ENCODE measurements around the gene ZBTB45. TPM values are rescaled to one million over a fixed set of nuclear protein-coding genes. Genes with fewer than 3 reads are reported as not detected.
"Not testable (repeated sequence)": the region's sequence is repeated elsewhere in the genome, so short reads cannot be mapped to it uniquely, and the experiment has no call there.

ZBTB45 gene
- total RNA-seq, 2 experiments from 2014 or later: 13.8 to 15.2 TPM

- ChIA-PET POLR2A (interaction anchor here (0.6 to 1.0 kb wide), 2 partner anchors 11 to 15 kb away, joined by 3 read pairs; no protein-coding TSS in a partner anchor), CTCF (no interaction called here)
Observed at GRCh38 chr19:58473775-58474174, 45.8 kb downstream of the ZBTB45 start.

- ChIA-PET CTCF (interaction anchor here (0.6 kb wide), 1 partner anchor 69 kb away, joined by 5 read pairs; no protein-coding TSS in a partner anchor), POLR2A (no interaction called here)
Observed at GRCh38 chr19:58471736-58472135, 47.9 kb downstream of the ZBTB45 start.

- POLR2A ChIA-PET, CTCF ChIA-PET: not testable (repeated sequence)
Observed at GRCh38 chr19:58470837-58471543, 48.6 kb downstream of the ZBTB45 start.

- ChIA-PET CTCF (interaction anchor here (1.2 to 1.5 kb wide), 2 partner anchors 20 to 50 kb away, joined by 3 read pairs; no protein-coding TSS in a partner anchor), POLR2A (no interaction called here)
Observed at GRCh38 chr19:58469241-58470013, 50.2 kb downstream of the ZBTB45 start.

- ChIA-PET POLR2A (interaction anchor here (0.6 kb wide), 1 partner anchor 25 kb away, joined by 4 read pairs; no protein-coding TSS in a partner anchor), CTCF (interaction anchor here (1.5 kb wide), 1 partner anchor 51 kb away, joined by 3 read pairs; no protein-coding TSS in a partner anchor)
Observed at GRCh38 chr19:58468216-58468839, 51.3 kb downstream of the ZBTB45 start.

- CTCF ChIA-PET: no interaction called here
- POLR2A ChIA-PET: no interaction called here
Observed at GRCh38 chr19:58466760-58467589, 52.6 kb downstream of the ZBTB45 start, which contains the start of gene ZNF324. ZNF324 (plus strand) TSS chr19:58467080; CDS start chr19:58469186, 2,106 bp downstream.

GRCh38 chr19:58466089-58466759 lies 53.4 kb downstream of the ZBTB45 start:
- ChIA-PET CTCF (no interaction called here), POLR2A (no interaction called here)

Other genes with a start within 250 kb of the ZBTB45 start
- gene ZNF8, start 240.9 kb downstream of the ZBTB45 start, total RNA-seq: 1 to 10 TPM; 4.4 to 4.5 TPM
- 10 to 100 TPM; 96.2 to 96.4 TPM for gene ERVK3-1, start 214.4 kb downstream of the ZBTB45 start, total RNA-seq
- 1 to 10 TPM; 4.4 to 5.3 TPM for gene ZSCAN22, start 192.8 kb downstream of the ZBTB45 start, total RNA-seq
- 10 to 100 TPM; 16.7 to 18.1 TPM for gene A1BG, start 166.3 kb downstream of the ZBTB45 start, total RNA-seq
- gene ZNF497, start 157.1 kb downstream of the ZBTB45 start, total RNA-seq: 1 to 10 TPM; 1.5 to 1.7 TPM
- 1 to 10 TPM; 1.7 to 1.9 TPM for gene ZNF837, start 138.8 kb downstream of the ZBTB45 start, total RNA-seq
- gene RPS5, start 132.5 kb downstream of the ZBTB45 start, total RNA-seq: 1,000 to 10,000 TPM; 1,581 to 1,598 TPM
- gene RNF225, start 124.2 kb downstream of the ZBTB45 start, total RNA-seq: under 1 TPM; 0.80 to 0.99 TPM
- gene ZNF584, start 111.2 kb downstream of the ZBTB45 start, total RNA-seq: 10 to 100 TPM; 20.1 to 20.7 TPM
- gene ZNF132, start 79.7 kb downstream of the ZBTB45 start, total RNA-seq: 1 to 10 TPM; 5.0 to 5.3 TPM
- gene ZNF324B, start 68.2 kb downstream of the ZBTB45 start, total RNA-seq: 10 to 100 TPM; 11.2 to 12.4 TPM
- gene ZNF324, start 52.7 kb downstream of the ZBTB45 start, total RNA-seq: 10 to 100 TPM; 17.6 to 19.6 TPM
- gene ZNF446, start 43.5 kb downstream of the ZBTB45 start, total RNA-seq: 1 to 10 TPM; 3.7 to 3.9 TPM
- 10 to 100 TPM; 24.3 to 24.5 TPM for gene SLC27A5, start 7.8 kb downstream of the ZBTB45 start, total RNA-seq
- 100 to 1,000 TPM; 654 to 714 TPM for gene TRIM28, start 24.3 kb upstream of the ZBTB45 start, total RNA-seq
- gene CHMP2A, start 35.3 kb upstream of the ZBTB45 start, total RNA-seq: 10 to 100 TPM; 77.7 to 81.9 TPM
- gene UBE2M, start 38.8 kb upstream of the ZBTB45 start, total RNA-seq: 100 to 1,000 TPM; 192 to 213 TPM
- gene MZF1, start 53.5 kb upstream of the ZBTB45 start, total RNA-seq: 10 to 100 TPM; 14.0 to 14.3 TPM

Measured in activated CD8-positive, alpha-beta memory T cell treated with anti-CD3 and anti-CD28 coated beads for 36 hours (primary cell).